Erythroblast (primary cell): ENCODE data around the gene PSMC1.
A peak's percentile ranks its signal among the peaks of the same experiment; 100 is the strongest.

Source experiments
- DNase-seq, 2 experiments: peaks; one replicate each; lab custom pipeline; 2025; lab: John Stamatoyannopoulos, UW
- GATA1 ChIP-seq: IDR thresholded peaks from 2 replicates; pipeline ENCODE4 v1.6.1; 2011; ENCODE audit warnings: low read depth, mild to moderate bottlenecking, control low read depth, low read length, moderate library complexity
- POLR2A ChIP-seq: IDR thresholded peaks from 2 replicates; pipeline ENCODE4 v1.6.1; 2011; ENCODE audit warnings: mild to moderate bottlenecking, low read length

Gene PSMC1

GRCh38 chr14:90268420-90268819, 12.1 kb downstream of the PSMC1 start:
- DNase-seq, result no peak
- no peak for TF ChIP-seq POLR2A
- TF ChIP-seq GATA1, result no peak

- TF ChIP-seq GATA1, result no peak
- DNase-seq, result no peak
Measured at GRCh38 chr14:90272523-90272922, 16.2 kb downstream of the PSMC1 start.

GRCh38 chr14:90273532-90273931, 17.2 kb downstream of the PSMC1 start:
- no peak for DNase-seq
- TF ChIP-seq GATA1 (no peak), POLR2A (no peak)

GRCh38 chr14:90274019-90274418, 17.7 kb downstream of the PSMC1 start:
- TF ChIP-seq POLR2A (no peak), GATA1 (no peak)
- peak in 1 of 2 experiments; percentile 10 for DNase-seq

- no peak for DNase-seq
- no peak for TF ChIP-seq POLR2A
- TF ChIP-seq GATA1, result no peak
Measured at GRCh38 chr14:90274808-90275457, 18.6 kb downstream of the PSMC1 start.

- TF ChIP-seq POLR2A (no peak), GATA1 (no peak)
- no peak for DNase-seq
Measured at GRCh38 chr14:90275458-90275814, 19.1 kb downstream of the PSMC1 start.

- TF ChIP-seq POLR2A (no peak), GATA1 (no peak)
- DNase-seq, result peak in 1 of 2 experiments; percentile 6
Measured at GRCh38 chr14:90275820-90276219, 19.5 kb downstream of the PSMC1 start.

- peak in 1 of 2 experiments; percentile 22 for DNase-seq
- TF ChIP-seq POLR2A (no peak), GATA1 (no peak)
Measured at GRCh38 chr14:90276646-90277367, 20.5 kb downstream of the PSMC1 start.

- no peak for DNase-seq
- TF ChIP-seq GATA1, result no peak
- TF ChIP-seq POLR2A, result no peak
Measured at GRCh38 chr14:90277581-90278198, 21.3 kb downstream of the PSMC1 start.

GRCh38 chr14:90278199-90279175, 22.1 kb downstream of the PSMC1 start:
- TF ChIP-seq POLR2A (no peak), GATA1 (no peak)
- no peak for DNase-seq

GRCh38 chr14:90280096-90280495, 23.7 kb downstream of the PSMC1 start:
- TF ChIP-seq POLR2A, result no peak
- TF ChIP-seq GATA1, result no peak
- no peak for DNase-seq

- TF ChIP-seq GATA1 (no peak), POLR2A (no peak)
- DNase-seq, result no peak
Measured at GRCh38 chr14:90281261-90281660, 24.9 kb downstream of the PSMC1 start.

GRCh38 chr14:90281756-90282155, 25.4 kb downstream of the PSMC1 start:
- no peak for TF ChIP-seq GATA1
- TF ChIP-seq POLR2A, result no peak
- DNase-seq, result no peak

- DNase-seq, result no peak
Measured at GRCh38 chr14:90287791-90288190, 31.4 kb downstream of the PSMC1 start.

More at GRCh38 chr14:90287791-90288190, 31.4 kb downstream of the PSMC1 start:
- TF ChIP-seq GATA1, result no peak
- TF ChIP-seq POLR2A, result no peak
